ENCODE results near the gene TMED10. TPM values are rescaled to one million over a fixed set of nuclear protein-coding genes. Genes with fewer than 3 reads are reported as not detected.

The TMED10 gene
- total and polyA plus RNA-seq, 2 of the 13 experiments (the other 11 are each of a cell fraction or from before 2014, with no cell fraction given), result 311 to 377 TPM

GRCh38 chr14:75088566-75089373 lies 87.6 kb downstream of the TMED10 start:
- no TSS peak for BruUV-seq (replicated peaks)
- POLR2A ChIA-PET, result interaction anchor here (1.1 to 1.3 kb wide), 3 partner anchors 144 to 167 kb away, joined by 3 read pairs; partner anchors contain the start of gene RPS6KL1
- in situ Hi-C loops (cut with HindIII; ENCODE audit: extremely low pct_ligation_motif_present, low pct_unique_long_range_greater_than_20kb), result no loop called here
- TF ChIP-seq ERF (CRISPR knock-in tag; IDR thresholded peaks at IDR 0.05) (peak; percentile 36; the same call in 1 of the 2 replicates), TGIF2 (CRISPR knock-in tag; IDR thresholded peaks at IDR 0.05) (no peak), STAG1 (CRISPR knock-in tag; IDR thresholded peaks at IDR 0.05) (peak; percentile 98), ATF7 (IDR thresholded peaks at IDR 0.05) (no peak), ATF7 (CRISPR knock-in tag; IDR thresholded peaks at IDR 0.05) (no peak), THRA (CRISPR knock-in tag; IDR thresholded peaks at IDR 0.05; ENCODE audit: borderline replicate concordance) (0 out of 2 replicates have a peak, but pooled peaks have one; percentile 27), RFX5 (IDR thresholded peaks at IDR 0.05; ENCODE audit: low read depth, low read length) (peak; percentile 58), BORCS8-MEF2B (CRISPR knock-in tag; IDR thresholded peaks at IDR 0.05) (no peak), FIP1L1 (IDR thresholded peaks at IDR 0.05; ENCODE audit: borderline replicate concordance, insufficient read depth, low read depth, low read length) (no peak), HNRNPK (IDR thresholded peaks at IDR 0.05; ENCODE audit: low read depth, low read length, poor library complexity, severe bottlenecking) (no peak), ZNF710 (CRISPR knock-in tag; IDR thresholded peaks at IDR 0.05; ENCODE audit: borderline replicate concordance) (no peak), RNF219 (CRISPR knock-in tag; IDR thresholded peaks at IDR 0.05) (no peak), ZNF121 (CRISPR knock-in tag; IDR thresholded peaks at IDR 0.05) (0 out of 2 replicates have a peak, but pooled peaks have one; percentile 42), CTCF (CRISPR knock-in tag; IDR thresholded peaks at IDR 0.05) (peak; percentile 88), SMC3 (IDR thresholded peaks at IDR 0.05; ENCODE audit: low read length) (peak; percentile 87), SNAPC2 (CRISPR knock-in tag; IDR thresholded peaks at IDR 0.05) (no peak)

More at GRCh38 chr14:75088566-75089373, 87.6 kb downstream of the TMED10 start:
- DNase-seq (ENCODE audit: low spot score), result peak; percentile 62
- Histone ChIP-seq H3K9me3 (ENCODE audit: low read length) (no peaks in the 10 kb centered on the region), H3K36me3 (replicated peaks in 1 of 2; ENCODE audit: control insufficient read depth in 1 of 2, insufficient read depth in 2 of 2, low read length in 2 of 2) (peaks cover 12 to 43% of the 10 kb centered on the region in 2 experiments), H3K27me3 (ENCODE audit: control insufficient read depth in 1 of 2, insufficient read depth in 2 of 2, low read length in 2 of 2) (no peaks in the 10 kb centered on the region), H2AFZ (ENCODE audit: low read length) (no peak overlapping the region), H4K20me1 (ENCODE audit: insufficient read depth, low read length) (no peaks in the 10 kb centered on the region), H3K4me2 (ENCODE audit: low read depth, low read length) (no peak overlapping the region), H3K27ac (ENCODE audit: extremely low read length, insufficient read depth, low read length) (no peak overlapping the region), H3K4me3 (replicated peaks in 1 of 3; ENCODE audit: insufficient read depth in 1 of 3, low read depth in 2 of 3, low read length in 3 of 3) (no peak overlapping the region), H3K9ac (ENCODE audit: insufficient read depth, low read depth, low read length) (no peak overlapping the region), H3K79me2 (ENCODE audit: insufficient read depth, low read length) (no peaks in the 10 kb centered on the region), H3K4me1 (ENCODE audit: insufficient read depth, low read length) (no peaks in the 10 kb centered on the region)
- FAIRE-seq, result peak; percentile 84
- 61% methylated on average over 7 of the region's 7 CpGs for WGBS (ENCODE audit: low lambda C conversion rate)
- intact Hi-C loops (cut with micrococcal nuclease; ENCODE audit: unreplicated experiment), result loop anchor here (1.0 kb wide), 2 partner anchors 142 to 174 kb away; no protein-coding TSS in a partner anchor
- CTCF ChIA-PET (ENCODE audit: low intra/inter-chr PET ratio, low total read pairs), result interaction anchor here (0.6 to 2.8 kb wide), 3 partner anchors 143 to 230 kb away, joined by 3 to 44 read pairs (median 11); no protein-coding TSS in a partner anchor
- peak; percentile 87 for ATAC-seq
